Suprapubic skin (tissue), 4 donors: ENCODE measurements around the gene NKAIN4. TPM values are rescaled to one million over a fixed set of nuclear protein-coding genes. Genes with fewer than 3 reads are reported as not detected.

ENCODE experiments used
- DNase-seq, 2 donors: peaks; one replicate each; pipeline ENCODE4 v3.0.0-alpha.2; 2019; ENCODE audit warnings: low spot score in 2 of 2
- H3K27ac ChIP-seq: fragments of 200-600 bp; sonication (generic); one replicate; pipeline ENCODE4 v1.5.1; 2019
- H3K27me3 ChIP-seq: fragments of 200-600 bp; sonication (generic); one replicate; pipeline ENCODE4 v1.5.1; 2019
- H3K36me3 ChIP-seq: fragments of 200-600 bp; sonication (generic); one replicate; pipeline ENCODE4 v1.5.1; 2019
- H3K4me1 ChIP-seq: fragments of 200-600 bp; sonication (generic); one replicate; pipeline ENCODE4 v1.5.1; 2019
- H3K4me3 ChIP-seq: fragments of 200-600 bp; sonication (generic); one replicate; pipeline ENCODE4 v1.5.1; 2019; ENCODE audit warnings: mild to moderate bottlenecking
- H3K9me3 ChIP-seq: fragments of 200-600 bp; sonication (generic); one replicate; pipeline ENCODE4 v1.5.1; 2019
- CTCF ChIP-seq, 2 donors: fragments of 200-600 bp in 1 of 2; fragments of 450-650 bp in 1 of 2; sonication (generic) in 1 of 2; IDR thresholded peaks; one replicate each; pipeline ENCODE4 v1.5.1; 2016 to 2019; ENCODE audit warnings: antibody characterized with exemption in 2 of 2, mild to moderate bottlenecking in 1 of 2, moderate library complexity in 1 of 2
- EP300 ChIP-seq: sonication (generic); formaldehyde crosslinking; IDR thresholded peaks from one replicate; pipeline ENCODE4 v1.6.1; 2017; ENCODE audit warnings: antibody characterized with exemption
- POLR2A ChIP-seq, 2 donors: fragments of 450-650 bp; IDR thresholded peaks; one replicate each; pipeline ENCODE4 v1.6.1; 2017; ENCODE audit warnings: antibody characterized with exemption in 2 of 2, mild to moderate bottlenecking in 2 of 2, moderate library complexity in 2 of 2
- POLR2AphosphoS5 ChIP-seq, 3 donors: sonication (generic); formaldehyde crosslinking; IDR thresholded peaks; one replicate each; pipeline ENCODE4 v1.6.1; 2017; ENCODE audit warnings: antibody characterized with exemption in 3 of 3
- WGBS: methylation state at CpG from one replicate; pipeline ENCODE4 v1.1.5; 2018; 5-methylcytosine and 5-hydroxymethylcytosine counted together
- total RNA-seq, 4 donors: library from RNA; depleted of rRNA; stranded (reverse); fragments of >200 nt; gene quantifications; one replicate each; pipeline ENCODE4 v1.1.0, GENCODE V29; 2016

NKAIN4 gene
- total RNA-seq, 4 donors from 2014 or later = 0.42 TPM; not detected in 3

GRCh38 chr20:63228806-63229205 lies 25.5 kb downstream of the NKAIN4 start:
- Histone ChIP-seq H3K4me1 (no peaks in the 10 kb centered on the region), H3K27me3 (peaks cover 23% of the 10 kb centered on the region), H3K36me3 (no peaks in the 10 kb centered on the region), H3K9me3 (no peaks in the 10 kb centered on the region), H3K4me3 (no peak overlapping the region), H3K27ac (no peak overlapping the region)
- no peak for TF ChIP-seq CTCF (IDR thresholded peaks at IDR 0.05)
- no peak for TF ChIP-seq EP300
- no peak for TF ChIP-seq POLR2A (IDR thresholded peaks at IDR 0.05)
- no peak for TF ChIP-seq POLR2AphosphoS5 (IDR thresholded peaks at IDR 0.05)
- 57% methylated on average over 12 of the region's 13 CpGs for WGBS
- no peak for DNase-seq

- no peak for DNase-seq
- Histone ChIP-seq H3K9me3 (no peaks in the 10 kb centered on the region), H3K36me3 (no peaks in the 10 kb centered on the region), H3K27me3 (peaks cover 12% of the 10 kb centered on the region), H3K4me3 (no peak overlapping the region), H3K27ac (no peak overlapping the region), H3K4me1 (no peaks in the 10 kb centered on the region)
- TF ChIP-seq EP300 (no peak), CTCF (IDR thresholded peaks at IDR 0.05) (no peak), POLR2AphosphoS5 (IDR thresholded peaks at IDR 0.05) (no peak), POLR2A (IDR thresholded peaks at IDR 0.05) (no peak)
- 90% methylated on average over 4 of the region's 5 CpGs for WGBS
Measured at GRCh38 chr20:63227260-63227659, 27.0 kb downstream of the NKAIN4 start.

- DNase-seq = no peak
- Histone ChIP-seq H3K27ac (no peak overlapping the region), H3K4me3 (no peak overlapping the region), H3K27me3 (peaks cover 12% of the 10 kb centered on the region), H3K36me3 (no peaks in the 10 kb centered on the region), H3K4me1 (no peaks in the 10 kb centered on the region), H3K9me3 (no peaks in the 10 kb centered on the region)
- no peak for TF ChIP-seq CTCF (IDR thresholded peaks at IDR 0.05)
- no peak for TF ChIP-seq POLR2AphosphoS5 (IDR thresholded peaks at IDR 0.05)
- no peak for TF ChIP-seq EP300
- TF ChIP-seq POLR2A (IDR thresholded peaks at IDR 0.05) = no peak
- WGBS = 87% methylated on average over 14 of the region's 19 CpGs
Measured at GRCh38 chr20:63226042-63226943, 28.0 kb downstream of the NKAIN4 start.

GRCh38 chr20:63225082-63225454 lies 29.2 kb downstream of the NKAIN4 start:
- 45% methylated on average over 7 of the region's 7 CpGs for WGBS
- H3K36me3 ChIP-seq = no peaks in the 10 kb centered on the region
- H3K9me3 ChIP-seq = no peaks in the 10 kb centered on the region
- H3K27ac ChIP-seq = no peak overlapping the region
- H3K4me3 ChIP-seq = no peak overlapping the region
- peaks cover 12% of the 10 kb centered on the region for H3K27me3 ChIP-seq
- no peaks in the 10 kb centered on the region for H3K4me1 ChIP-seq
- TF ChIP-seq EP300 = no peak
- no peak for TF ChIP-seq POLR2AphosphoS5 (IDR thresholded peaks at IDR 0.05)
- TF ChIP-seq CTCF (IDR thresholded peaks at IDR 0.05) = no peak
- TF ChIP-seq POLR2A (IDR thresholded peaks at IDR 0.05) = no peak
- no peak for DNase-seq

GRCh38 chr20:63224412-63225081 lies 29.7 kb downstream of the NKAIN4 start:
- H3K4me1 ChIP-seq = no peaks in the 10 kb centered on the region
- TF ChIP-seq POLR2AphosphoS5 (IDR thresholded peaks at IDR 0.05) = no peak
- TF ChIP-seq CTCF (IDR thresholded peaks at IDR 0.05) = no peak
- TF ChIP-seq EP300 = no peak
- TF ChIP-seq POLR2A (IDR thresholded peaks at IDR 0.05) = no peak
- no peak for DNase-seq
- peaks cover 10% of the 10 kb centered on the region for H3K27me3 ChIP-seq
- no peak overlapping the region for H3K27ac ChIP-seq
- no peaks in the 10 kb centered on the region for H3K9me3 ChIP-seq
- no peaks in the 10 kb centered on the region for H3K36me3 ChIP-seq
- H3K4me3 ChIP-seq = no peak overlapping the region
- WGBS = 67% methylated on average over 5 of the region's 16 CpGs
